HG02623 (cell line): ENCODE data around the gene LY6G6C.

Source experiments
- ATAC-seq: cut with Tn5 transposase; IDR thresholded peaks from one replicate; pipeline ENCODE4 v1.9.1; 2021; ENCODE audit warnings: moderate library complexity; ENCODE audit not compliant: unreplicated experiment

Gene LY6G6C

GRCh38 chr6:31727717-31728671 lies 6.4 kb upstream of the LY6G6C start:
- no peak for ATAC-seq

DNA sequence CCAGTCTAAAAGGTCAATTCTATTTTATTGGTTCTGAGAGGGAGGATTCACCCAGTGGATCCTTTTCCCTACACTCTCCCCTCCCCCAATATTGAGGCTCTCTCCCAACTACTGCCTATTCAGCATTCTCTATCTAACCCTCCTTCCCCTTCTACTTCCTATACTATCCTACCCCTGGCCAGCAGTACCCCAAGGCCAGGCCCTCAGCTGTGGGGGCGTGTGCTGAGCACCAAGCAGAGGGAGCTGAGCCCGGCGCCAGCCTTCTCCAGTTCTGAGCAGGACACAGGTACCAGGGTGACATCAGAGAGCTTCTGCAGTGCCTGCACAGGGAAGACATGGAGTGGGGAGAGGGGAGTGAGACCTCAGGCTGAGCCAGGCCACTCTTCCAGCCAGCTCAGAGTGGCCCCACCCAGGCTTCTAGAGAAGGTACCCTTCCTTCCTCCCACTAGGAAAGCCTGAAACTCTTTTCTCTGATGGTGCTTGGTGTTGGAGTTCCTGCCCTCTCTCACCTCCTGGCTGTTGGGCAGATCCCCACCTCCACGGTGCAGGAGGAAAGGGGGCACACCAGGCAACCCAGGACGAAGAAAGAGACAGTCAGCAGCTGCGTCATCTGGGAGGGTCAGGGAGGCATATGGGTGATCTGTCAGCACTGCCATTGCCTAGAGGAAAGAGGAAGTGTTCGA lies 5.6 kb upstream of the LY6G6C start:
- ATAC-seq = no peak

GRCh38 chr6:31725502-31726350 lies 4.2 kb upstream of the LY6G6C start:
- no peak for ATAC-seq

DNA sequence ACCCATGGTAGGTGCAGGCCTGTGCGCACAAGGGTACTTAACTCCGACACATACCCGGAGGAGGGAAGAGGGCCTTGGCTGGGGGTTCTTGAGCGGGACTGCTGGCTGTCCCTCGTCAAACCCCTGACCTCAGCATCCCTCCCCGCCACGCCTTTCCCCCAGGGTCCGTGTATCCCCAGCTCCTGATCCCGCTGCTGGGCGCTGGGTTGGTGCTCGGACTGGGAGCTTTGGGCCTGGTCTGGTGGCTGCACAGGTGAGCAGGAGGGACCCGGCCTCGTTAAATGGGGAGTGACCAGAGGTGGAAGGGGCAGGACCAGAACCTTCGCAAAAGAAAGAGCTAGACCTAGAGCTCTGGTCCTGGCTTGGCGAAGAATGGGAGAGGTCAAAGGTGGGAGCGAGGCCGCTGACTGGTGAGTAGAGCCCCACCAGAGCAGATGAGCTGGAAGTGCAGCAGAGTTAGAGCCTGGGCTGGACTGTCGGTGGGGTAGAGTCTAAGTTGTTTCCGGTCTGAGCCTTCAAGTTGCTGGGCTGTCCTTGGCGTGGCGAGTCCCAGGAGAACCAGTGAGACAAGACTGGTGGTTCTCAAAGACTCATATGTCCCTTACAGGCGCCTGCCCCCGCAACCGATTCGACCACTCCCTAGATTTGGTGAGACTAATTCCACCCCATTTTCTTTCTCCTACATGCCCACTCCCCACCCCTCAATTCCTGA lies 2.6 kb upstream of the LY6G6C start:
- ATAC-seq = no peak

GRCh38 chr6:31723245-31723979 lies 1.9 kb upstream of the LY6G6C start, which contains the start of gene MPIG6B:
MPIG6B (plus strand) TSS chr6:31723373; CDS start chr6:31723384, 11 bp downstream.
- ATAC-seq = no peak

DNA sequence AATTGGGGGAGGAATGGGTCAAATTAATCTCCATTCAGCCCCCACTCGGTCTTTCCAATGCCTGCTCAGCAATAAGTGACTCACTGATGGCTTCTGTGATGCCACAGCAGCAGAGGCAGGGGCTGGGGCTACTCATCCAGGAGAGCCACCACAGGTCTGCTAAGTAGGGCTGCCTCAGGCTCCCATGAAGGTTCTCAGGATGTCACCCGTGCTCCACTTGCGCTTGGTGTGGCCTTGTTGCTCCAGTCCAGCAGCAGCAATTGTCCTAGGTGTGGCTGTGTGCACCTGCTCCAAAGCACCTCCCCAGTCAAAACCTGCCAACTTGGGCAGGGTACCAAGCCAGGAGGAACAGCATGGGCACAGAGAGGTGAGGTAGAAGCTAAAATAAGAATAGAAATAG lies 627 bp upstream of the LY6G6C start:
- ATAC-seq = no peak

DNA sequence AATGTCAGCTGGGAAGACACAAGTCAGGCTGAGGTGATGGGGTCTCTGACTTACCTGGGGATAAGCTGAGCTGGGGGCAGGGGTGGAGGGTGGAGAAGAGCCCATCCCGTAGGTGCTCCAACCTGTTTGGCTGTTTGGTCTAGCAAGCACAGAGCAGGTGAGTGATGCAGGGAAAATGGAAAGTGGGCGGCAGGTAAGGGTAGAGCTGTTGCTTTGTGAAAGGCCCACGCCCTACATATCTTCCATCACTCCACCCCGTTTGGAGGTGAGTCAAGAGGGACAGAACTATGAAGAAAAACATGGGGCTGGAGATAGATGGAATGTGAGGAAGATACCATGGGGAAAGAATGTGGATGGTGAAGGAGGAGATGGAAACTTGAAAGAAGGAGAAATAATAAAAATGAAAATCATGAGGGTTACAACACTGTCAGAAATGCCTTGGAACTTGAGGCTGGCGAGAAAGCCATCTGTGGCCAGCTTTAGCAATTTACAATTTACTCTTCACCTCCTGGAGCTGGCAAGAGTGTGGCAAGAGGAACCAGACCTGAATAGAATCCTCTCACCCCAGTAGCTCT lies 1.3 kb downstream of the LY6G6C start:
- ATAC-seq = no peak

DNA sequence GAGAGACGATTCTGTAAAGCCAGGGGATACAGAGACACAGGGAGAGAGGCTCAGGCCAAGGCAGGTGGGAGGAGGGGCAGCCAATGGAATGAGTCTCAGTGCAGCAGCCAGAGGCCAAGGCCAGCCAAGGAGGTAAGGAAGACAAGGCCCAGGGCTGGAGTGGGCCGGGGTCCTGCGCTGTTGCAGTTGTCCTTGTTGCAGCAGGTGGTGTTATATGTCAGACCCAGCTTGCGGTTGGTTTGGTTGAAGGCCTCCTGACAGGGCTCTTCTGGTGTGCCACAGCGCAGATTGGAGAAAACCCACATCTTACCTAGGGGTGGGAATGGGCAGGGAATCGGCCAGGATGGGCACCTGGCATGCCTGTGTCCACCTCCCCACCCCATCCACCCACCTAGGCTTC lies 2.5 kb downstream of the LY6G6C start:
- ATAC-seq = no peak

DNA sequence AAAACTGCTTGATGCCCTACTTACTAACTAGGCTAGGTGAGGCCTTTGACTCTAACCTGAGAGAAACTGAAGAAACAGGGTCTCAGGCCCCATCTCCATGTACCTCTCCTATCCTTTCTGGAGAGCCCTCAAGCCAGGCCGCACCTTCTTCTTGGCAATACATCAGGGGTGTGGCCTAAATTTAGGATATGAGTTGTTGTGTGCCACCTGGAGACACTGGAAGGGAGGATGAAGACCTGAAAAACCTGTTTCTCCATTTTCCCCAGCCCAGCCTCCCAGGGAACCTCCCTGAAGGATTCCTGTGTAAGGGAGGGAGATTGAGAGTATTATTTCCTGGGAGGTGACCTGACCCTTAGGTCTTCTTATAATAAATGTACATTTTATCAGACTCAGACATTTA lies 3.3 kb downstream of the LY6G6C start:
- ATAC-seq = no peak

- ATAC-seq = no peak
These were observed 3.9 kb downstream of the LY6G6C start for GRCh38 chr6:31717499-31718222.

- no peak for ATAC-seq
These were observed 6.3 kb downstream of the LY6G6C start, which contains the start of gene LY6G6D for GRCh38 chr6:31715022-31715958. LY6G6D (plus strand) TSS chr6:31715348; CDS start chr6:31715356, 8 bp downstream.

- no peak for ATAC-seq
These were observed 7.4 kb downstream of the LY6G6C start for GRCh38 chr6:31713991-31714684.

GRCh38 chr6:31713465-31713864 lies 8.1 kb downstream of the LY6G6C start:
- ATAC-seq = no peak

DNA sequence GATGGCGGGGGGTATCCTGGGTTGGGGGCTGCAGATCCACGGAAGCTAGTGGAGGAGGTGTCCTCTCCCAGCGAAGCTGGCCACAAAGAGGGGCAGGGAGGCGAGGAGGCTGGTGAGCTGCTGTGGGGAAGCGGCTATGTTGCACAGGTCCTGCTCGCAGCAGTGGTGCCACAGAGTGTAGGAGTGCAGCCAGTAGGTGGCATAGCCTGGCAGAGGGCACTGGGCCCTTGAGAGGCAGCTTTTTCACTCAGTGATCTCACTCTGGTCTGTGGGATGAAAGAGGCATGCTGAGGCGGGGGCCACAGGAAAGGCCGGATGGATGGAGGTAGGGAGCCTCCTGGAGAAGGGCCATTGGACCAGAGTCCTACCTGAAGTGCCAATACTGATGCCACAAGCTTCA lies 9.2 kb downstream of the LY6G6C start:
- ATAC-seq = no peak

DNA sequence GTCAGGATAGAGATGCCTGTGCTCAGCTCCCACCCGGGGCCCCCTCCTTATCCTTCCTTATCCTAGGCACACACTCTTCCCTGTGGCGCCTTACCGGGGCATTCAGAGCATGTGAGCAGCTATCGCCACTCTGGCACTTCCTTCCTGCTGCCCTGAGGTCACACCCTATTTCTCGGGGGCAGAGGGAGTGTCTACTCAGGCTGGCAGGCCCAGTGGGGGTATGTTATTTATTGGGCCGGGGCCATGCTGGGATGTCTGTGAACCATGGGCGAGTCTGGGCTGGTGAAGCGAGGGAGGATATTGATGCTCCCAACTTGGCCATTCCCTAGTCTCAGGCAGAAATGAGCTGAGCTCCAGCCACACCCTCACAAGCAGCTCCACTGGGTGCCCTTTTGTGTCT lies 10.3 kb downstream of the LY6G6C start:
- no peak for ATAC-seq

DNA sequence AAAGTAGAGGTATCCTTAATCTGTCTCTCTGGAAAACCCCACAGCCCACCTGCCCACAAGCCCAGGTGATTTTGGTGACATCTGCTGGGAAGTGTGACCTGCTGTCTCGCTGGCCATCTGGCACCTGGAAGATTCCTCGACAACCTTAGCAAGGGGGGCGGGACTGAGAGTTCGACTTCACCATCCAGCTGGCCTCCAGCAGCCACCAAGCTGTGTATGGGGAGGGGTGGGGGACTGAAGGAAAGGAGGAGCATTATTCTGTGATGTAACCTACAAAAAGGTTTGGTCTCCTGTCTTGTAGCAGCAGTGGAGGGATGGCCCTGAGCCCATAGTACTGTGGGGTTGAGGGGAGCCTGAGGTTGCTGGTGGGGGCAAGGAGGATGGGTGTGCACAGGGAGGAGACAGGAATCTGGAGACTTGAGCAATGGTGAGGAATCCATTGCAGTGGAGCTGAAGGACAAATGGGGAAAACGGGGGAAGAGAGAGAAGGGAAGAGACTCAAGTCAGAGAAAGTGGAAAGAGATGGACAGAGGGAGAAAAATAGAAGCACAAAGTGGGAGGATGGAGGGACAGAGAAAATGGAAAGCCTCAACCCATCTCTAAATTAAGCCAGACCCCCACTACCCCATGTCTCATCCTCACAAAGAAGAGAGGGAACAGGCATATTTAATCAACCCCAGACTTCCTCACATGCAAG lies 10.9 kb downstream of the LY6G6C start:
- no peak for ATAC-seq
